Astrocyte of the spinal cord (primary cell): Measurements from ENCODE around the gene NBR1.
"Not testable (repeated sequence)": the region's sequence is repeated elsewhere in the genome, so short reads cannot be mapped to it uniquely, and the experiment has no call there.

ENCODE experiments used
- DNase-seq: peaks from one replicate; pipeline ENCODE4 v3.0.0; 2011; ENCODE audit warnings: low read depth, low spot score
- H3K4me3 ChIP-seq: 2 replicates; pipeline ENCODE4 v1.5.1; 2011; ENCODE audit warnings: low read depth, mild to moderate bottlenecking, low read length, moderate library complexity
- CTCF ChIP-seq: IDR thresholded peaks from 2 replicates; pipeline ENCODE4 v1.5.1; 2012; ENCODE audit warnings: low read depth, mild to moderate bottlenecking, low read length, inconsistent platforms
- in situ Hi-C: cut with HindIII; loops from 2 replicates; pipeline ENCODE4 v1.10.0; 2017; ENCODE audit warnings: low sequenced_read_pairs

Gene NBR1

GRCh38 chr17:43169561-43170139 lies 1.4 kb upstream of the NBR1 start:
- no peak for TF ChIP-seq CTCF
- in situ Hi-C loops, result no loop called here
- no peak for DNase-seq
- peak overlapping the region; percentile 73 for H3K4me3 ChIP-seq

- in situ Hi-C loops, result no loop called here
- DNase-seq, result peak; percentile 97
- H3K4me3 ChIP-seq, result peak overlapping the region; percentile 73
- no peak for TF ChIP-seq CTCF
Measured at GRCh38 chr17:43170140-43170765, 761 bp upstream of the NBR1 start.

GRCh38 chr17:43171586-43172487 lies 823 bp downstream of the NBR1 start:
- peak; percentile 33 for TF ChIP-seq CTCF
- in situ Hi-C loops, result no loop called here
- H3K4me3 ChIP-seq, result peak overlapping the region; percentile 73
- peak; percentile 89 for DNase-seq

- DNase-seq, result peak; percentile 51
- no peak overlapping the region for H3K4me3 ChIP-seq
- TF ChIP-seq CTCF, result no peak
- in situ Hi-C loops, result no loop called here
Measured at GRCh38 chr17:43175213-43176118, 4.5 kb downstream of the NBR1 start.

GRCh38 chr17:43176119-43176570 lies 5.1 kb downstream of the NBR1 start:
- in situ Hi-C loops, result no loop called here
- TF ChIP-seq CTCF, result no peak
- H3K4me3 ChIP-seq, result no peak overlapping the region
- no peak for DNase-seq

GRCh38 chr17:43183921-43184320 lies 12.9 kb downstream of the NBR1 start:
- DNase-seq, result no peak
- no peak for TF ChIP-seq CTCF
- no peak overlapping the region for H3K4me3 ChIP-seq
- in situ Hi-C loops, result no loop called here

- H3K4me3 ChIP-seq, DNase-seq, in situ Hi-C loops: not testable (repeated sequence)
Measured at GRCh38 chr17:43186656-43187055, 15.6 kb downstream of the NBR1 start.
